Esophagus muscularis mucosa (tissue), 4 donors: ENCODE measurements around the gene BEND6. TPM values are rescaled to one million over a fixed set of nuclear protein-coding genes. Genes with fewer than 3 reads are reported as not detected.

ENCODE experiments used
- DNase-seq: peaks from one replicate; pipeline ENCODE4 v3.0.0-alpha.2; 2017; ENCODE audit errors: extremely low spot score
- H3K27ac ChIP-seq, 4 donors: fragments of 200-600 bp; sonication (generic); replicated peaks in 1 of 4; 1 replicate in 3 of 4; 2 replicates in 1 of 4; pipeline ENCODE4 v1.5.1; 2016 to 2019; ENCODE audit warnings: mild to moderate bottlenecking in 1 of 4
- H3K27me3 ChIP-seq, 4 donors: fragments of 200-600 bp; sonication (generic); one replicate each; pipeline versions ENCODE4 v1.5.1 to v1.6.0; 2016 to 2019
- H3K36me3 ChIP-seq, 4 donors: fragments of 200-600 bp; sonication (generic); one replicate each; pipeline ENCODE4 v1.5.1; 2016 to 2019
- H3K4me1 ChIP-seq, 4 donors: fragments of 200-600 bp; sonication (generic); one replicate each; pipeline ENCODE4 v1.5.1; 2016 to 2019
- H3K4me3 ChIP-seq, 4 donors: fragments of 200-600 bp; sonication (generic); 1 replicate in 2 of 4; 2 replicates in 2 of 4; pipeline ENCODE4 v1.5.1; 2016 to 2019; ENCODE audit warnings: mild to moderate bottlenecking in 4 of 4, moderate library complexity in 1 of 4
- H3K9me3 ChIP-seq, 4 donors: fragments of 200-600 bp; sonication (generic); 1 replicate in 3 of 4; 2 replicates in 1 of 4; pipeline ENCODE4 v1.5.1; 2016 to 2019
- EP300 ChIP-seq: sonication (generic); formaldehyde crosslinking; IDR thresholded peaks from one replicate; pipeline ENCODE4 v1.6.1; 2017; ENCODE audit warnings: antibody characterized with exemption
- POLR2A ChIP-seq: fragments of 450-650 bp; IDR thresholded peaks from one replicate; pipeline ENCODE4 v1.6.1; 2017; ENCODE audit warnings: antibody characterized with exemption, moderate library complexity, mild to moderate bottlenecking, low read depth
- POLR2AphosphoS5 ChIP-seq, 2 donors: sonication (generic); formaldehyde crosslinking; IDR thresholded peaks; one replicate each; pipeline ENCODE4 v1.6.1; 2017; ENCODE audit warnings: antibody characterized with exemption in 2 of 2
- WGBS: methylation state at CpG from one replicate; pipeline ENCODE4 v1.1.5; 2018; 5-methylcytosine and 5-hydroxymethylcytosine counted together
- intact Hi-C: fragments of 100-400 bp; cut with DNase I; formaldehyde crosslinking; loops from one replicate; pipeline ENCODE4 v1.15.1; 2023
- total RNA-seq, 4 donors: library from RNA; depleted of rRNA; stranded (reverse); fragments of >200 nt; gene quantifications; one replicate each; pipeline versions ENCODE4 v1.1.0 to v1.2.1, GENCODE V29; 2016
- TF ChIP-seq, protein P1 (sequence below), 3 experiments: fragments of 200-600 bp in 2 of 3; fragments of 450-650 bp in 1 of 3; sonication (generic) in 2 of 3; IDR thresholded peaks; one replicate each; pipeline ENCODE4 v1.5.1; 2017 to 2019; ENCODE audit warnings: antibody characterized with exemption in 3 of 3, mild to moderate bottlenecking in 2 of 3, moderate library complexity in 1 of 3

BEND6 gene
- total RNA-seq, 4 donors from 2014 or later, result 0.45 to 1.7 (median 1.5) TPM

DNA sequence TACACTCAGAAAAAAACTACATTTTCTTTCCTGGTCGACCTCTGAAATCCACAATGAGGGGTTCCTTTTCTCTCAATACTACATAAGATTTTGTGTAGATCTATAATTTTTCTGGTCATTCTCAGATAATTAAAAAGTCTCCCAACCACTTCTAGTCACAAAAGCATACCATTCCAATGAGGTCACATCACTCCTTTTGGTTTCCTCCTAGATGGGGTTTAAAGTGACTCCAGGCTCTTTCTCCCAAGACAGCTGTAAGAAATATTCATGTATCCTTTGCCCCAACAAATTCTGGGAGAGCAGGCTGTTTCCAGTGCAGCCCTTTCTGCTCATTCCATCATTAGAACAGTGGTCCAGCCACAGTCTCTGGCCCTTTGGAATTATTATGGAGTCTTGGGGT is 43.1 kb upstream of the BEND6 start:
- H3K9me3 ChIP-seq, result no peaks in the 10 kb centered on the region
- no peaks in the 10 kb centered on the region for H3K36me3 ChIP-seq
- no peak for TF ChIP-seq POLR2AphosphoS5 (IDR thresholded peaks at IDR 0.05)
- TF ChIP-seq EP300, result no peak
- no peak for TF ChIP-seq POLR2A
- TF ChIP-seq, protein P1, sequence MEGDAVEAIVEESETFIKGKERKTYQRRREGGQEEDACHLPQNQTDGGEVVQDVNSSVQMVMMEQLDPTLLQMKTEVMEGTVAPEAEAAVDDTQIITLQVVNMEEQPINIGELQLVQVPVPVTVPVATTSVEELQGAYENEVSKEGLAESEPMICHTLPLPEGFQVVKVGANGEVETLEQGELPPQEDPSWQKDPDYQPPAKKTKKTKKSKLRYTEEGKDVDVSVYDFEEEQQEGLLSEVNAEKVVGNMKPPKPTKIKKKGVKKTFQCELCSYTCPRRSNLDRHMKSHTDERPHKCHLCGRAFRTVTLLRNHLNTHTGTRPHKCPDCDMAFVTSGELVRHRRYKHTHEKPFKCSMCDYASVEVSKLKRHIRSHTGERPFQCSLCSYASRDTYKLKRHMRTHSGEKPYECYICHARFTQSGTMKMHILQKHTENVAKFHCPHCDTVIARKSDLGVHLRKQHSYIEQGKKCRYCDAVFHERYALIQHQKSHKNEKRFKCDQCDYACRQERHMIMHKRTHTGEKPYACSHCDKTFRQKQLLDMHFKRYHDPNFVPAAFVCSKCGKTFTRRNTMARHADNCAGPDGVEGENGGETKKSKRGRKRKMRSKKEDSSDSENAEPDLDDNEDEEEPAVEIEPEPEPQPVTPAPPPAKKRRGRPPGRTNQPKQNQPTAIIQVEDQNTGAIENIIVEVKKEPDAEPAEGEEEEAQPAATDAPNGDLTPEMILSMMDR (IDR thresholded peaks at IDR 0.05), result no peak
- no peaks in the 10 kb centered on the region for H3K27me3 ChIP-seq
- 78% methylated on average over 1 of the region's 1 CpG for WGBS
- no peak for DNase-seq
- no peaks in the 10 kb centered on the region for H3K4me1 ChIP-seq
- H3K4me3 ChIP-seq, result no peak overlapping the region
- intact Hi-C loops, result no loop called here
- H3K27ac ChIP-seq, result no peak overlapping the region

DNA sequence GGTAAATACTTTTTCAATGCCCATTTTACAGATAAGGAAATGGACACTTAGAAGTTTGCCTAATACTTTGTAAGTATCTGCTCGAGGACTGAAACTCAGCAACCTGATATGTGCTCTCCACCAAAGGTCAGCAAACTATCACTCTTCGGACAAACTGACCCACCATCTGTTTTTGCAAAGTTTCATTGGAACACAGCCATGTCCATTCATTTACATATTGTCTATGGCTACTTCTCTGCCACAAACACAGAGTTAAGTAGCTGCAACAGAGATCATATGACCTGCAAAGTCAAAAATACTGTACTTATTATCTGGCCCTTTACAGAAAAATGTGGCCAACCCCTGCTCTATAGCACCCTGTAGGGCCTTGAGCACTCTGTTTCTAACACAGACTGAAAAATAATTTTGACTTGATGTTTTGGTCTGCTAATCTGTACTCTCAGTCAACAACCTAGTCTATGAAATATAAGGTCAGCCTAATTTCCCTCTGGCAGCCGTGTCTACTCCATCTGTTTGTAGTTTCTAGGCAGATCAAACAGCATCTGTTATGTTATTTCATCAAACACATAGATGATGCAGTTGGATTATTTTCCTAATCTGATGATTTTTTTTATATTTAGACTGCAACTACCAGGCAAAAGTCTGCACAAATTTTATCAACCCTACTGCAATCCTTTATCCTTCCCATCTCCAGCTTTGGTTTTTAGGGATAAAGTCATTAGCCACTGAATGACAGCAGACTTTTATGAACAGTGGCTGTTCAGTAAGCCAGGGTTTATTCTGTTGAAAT is 41.4 kb upstream of the BEND6 start:
- 52% methylated on average over 3 of the region's 3 CpGs for WGBS
- intact Hi-C loops, result no loop called here

DNA sequence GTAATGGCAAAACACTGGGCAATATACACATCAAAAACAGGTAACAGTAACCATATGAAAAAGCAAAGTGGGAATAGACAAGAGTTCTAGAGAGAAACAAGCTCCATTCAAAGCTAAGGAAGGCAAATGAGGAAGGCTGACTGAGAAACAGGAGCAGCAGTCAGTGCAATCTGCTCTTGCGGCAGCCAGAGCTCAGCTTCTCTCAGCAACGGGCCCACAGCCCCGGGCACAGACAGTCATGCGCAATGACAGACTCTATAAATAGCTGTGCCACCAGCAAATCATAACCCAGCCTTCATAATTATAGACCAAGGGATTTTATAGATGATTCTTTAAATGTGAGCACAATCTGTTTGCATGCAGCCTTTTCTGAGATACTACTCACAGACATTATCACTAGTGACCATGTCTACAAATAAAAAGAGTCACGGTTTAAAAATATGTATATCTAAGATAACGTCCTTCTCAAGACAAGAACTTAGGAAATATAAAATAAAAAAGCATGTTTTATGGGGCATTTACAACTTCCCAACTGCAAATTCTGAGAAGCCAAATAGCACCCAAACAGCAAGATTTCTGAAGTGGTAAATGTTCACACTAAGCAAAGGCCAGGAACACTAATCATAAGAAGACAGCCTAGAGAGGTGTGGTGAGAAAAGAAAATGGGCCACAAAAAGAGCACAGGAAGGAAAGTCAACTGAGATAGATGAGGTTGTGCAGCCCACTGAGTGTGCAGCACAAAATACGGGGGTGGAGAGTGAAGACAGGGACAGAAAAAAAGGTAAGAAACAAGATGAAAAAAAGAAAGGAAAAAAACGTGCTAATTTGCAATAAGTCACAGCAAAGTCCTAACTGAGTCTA is 39.9 kb upstream of the BEND6 start:
- intact Hi-C loops, result no loop called here
- TF ChIP-seq, protein P1 (IDR thresholded peaks at IDR 0.05), result no peak
- no peak for TF ChIP-seq POLR2A
- no peak for TF ChIP-seq POLR2AphosphoS5 (IDR thresholded peaks at IDR 0.05)
- TF ChIP-seq EP300, result no peak
- Histone ChIP-seq H3K4me3 (no peak overlapping the region), H3K4me1 (no peaks in the 10 kb centered on the region), H3K9me3 (no peaks in the 10 kb centered on the region), H3K36me3 (no peaks in the 10 kb centered on the region), H3K27me3 (no peaks in the 10 kb centered on the region), H3K27ac (no peak overlapping the region)
- 78% methylated on average over 8 of the region's 8 CpGs for WGBS
- no peak for DNase-seq

More for the DNA sequence above, 41.4 kb upstream of the BEND6 start:
- no peaks in the 10 kb centered on the region for H3K27me3 ChIP-seq
- TF ChIP-seq, protein P1 (IDR thresholded peaks at IDR 0.05), result no peak
- TF ChIP-seq POLR2AphosphoS5 (IDR thresholded peaks at IDR 0.05) (no peak), POLR2A (no peak), EP300 (no peak)
- H3K27ac ChIP-seq, result no peak overlapping the region
- H3K36me3 ChIP-seq, result no peaks in the 10 kb centered on the region
- H3K4me1 ChIP-seq, result no peaks in the 10 kb centered on the region
- H3K4me3 ChIP-seq, result no peak overlapping the region
- DNase-seq, result no peak
- no peaks in the 10 kb centered on the region for H3K9me3 ChIP-seq

DNA sequence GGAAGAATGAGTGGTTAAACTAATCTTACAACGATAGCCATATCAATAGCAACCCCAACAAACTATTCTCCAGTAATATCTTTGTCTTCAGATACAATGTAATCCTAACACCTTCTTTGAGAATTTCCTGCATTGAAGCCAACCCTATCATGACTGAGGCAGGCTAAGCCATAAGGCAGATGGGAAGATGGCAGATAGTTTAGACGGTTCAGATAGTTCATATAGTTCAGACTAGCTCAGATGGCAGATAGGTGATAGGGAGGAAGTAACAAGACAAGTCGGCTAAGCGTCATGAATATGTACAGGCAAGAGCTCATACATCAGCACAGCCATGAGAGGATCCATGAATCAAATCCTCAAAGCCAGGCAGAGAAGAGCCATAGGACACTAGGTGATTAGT is 39.1 kb upstream of the BEND6 start:
- WGBS, result 74% methylated on average over 4 of the region's 4 CpGs
- Histone ChIP-seq H3K4me3 (no peak overlapping the region), H3K36me3 (no peaks in the 10 kb centered on the region), H3K9me3 (no peaks in the 10 kb centered on the region), H3K4me1 (no peaks in the 10 kb centered on the region), H3K27ac (no peak overlapping the region), H3K27me3 (no peaks in the 10 kb centered on the region)
- TF ChIP-seq POLR2A (no peak), POLR2AphosphoS5 (IDR thresholded peaks at IDR 0.05) (no peak), EP300 (no peak)
- TF ChIP-seq, protein P1 (IDR thresholded peaks at IDR 0.05), result no peak
- no peak for DNase-seq
- intact Hi-C loops, result no loop called here
